ENCODE data around the gene HDGFL3.
"Not testable (repeated sequence)": the region's sequence is repeated elsewhere in the genome, so short reads cannot be mapped to it uniquely, and the experiment has no call there.

The HDGFL3 gene

GRCh38 chr15:83098079-83098478 is 109.5 kb downstream of the HDGFL3 start:
- no peak for DNase-seq

GRCh38 chr15:83094583-83094982 is 113.0 kb downstream of the HDGFL3 start:
- no peak for DNase-seq

GRCh38 chr15:83092309-83092976 is 115.2 kb downstream of the HDGFL3 start:
- DNase-seq: peak in 1 of 2 donors; percentile 36

GRCh38 chr15:83091965-83092308 is 115.7 kb downstream of the HDGFL3 start:
- not testable (repeated sequence) for DNase-seq

- DNase-seq: no peak
These were observed 117.2 kb downstream of the HDGFL3 start for GRCh38 chr15:83090465-83090864.

- DNase-seq: no peak
These were observed 118.7 kb downstream of the HDGFL3 start for GRCh38 chr15:83088876-83089275.

GRCh38 chr15:83087576-83087975 is 120.0 kb downstream of the HDGFL3 start:
- DNase-seq: no peak

GRCh38 chr15:83085864-83086552 is 121.6 kb downstream of the HDGFL3 start:
- DNase-seq: not testable (repeated sequence)

GRCh38 chr15:83085461-83085860 is 122.2 kb downstream of the HDGFL3 start:
- not testable (repeated sequence) for DNase-seq

GRCh38 chr15:83082730-83083386 is 124.8 kb downstream of the HDGFL3 start:
- no peak for DNase-seq

GRCh38 chr15:83081256-83082014 is 126.2 kb downstream of the HDGFL3 start:
- no peak for DNase-seq

GRCh38 chr15:83078712-83079111 is 128.9 kb downstream of the HDGFL3 start:
- no peak for DNase-seq
